Prostate gland (tissue), 2 donors: Measurements from ENCODE around the gene GPRC5A.

ENCODE experiments used
- CTCF ChIP-seq, 4 experiments: fragments of 200-600 bp in 2 of 4; fragments of 450-650 bp in 2 of 4; sonication (generic) in 2 of 4; IDR thresholded peaks; 1 replicate in 3 of 4; 2 replicates in 1 of 4; pipeline ENCODE4 v1.5.1; 2016 to 2019; ENCODE audit warnings: antibody characterized with exemption in 4 of 4, mild to moderate bottlenecking in 2 of 4, moderate library complexity in 2 of 4
- POLR2A ChIP-seq: fragments of 450-650 bp; IDR thresholded peaks from one replicate; pipeline ENCODE4 v1.6.1; 2016; ENCODE audit warnings: antibody characterized with exemption, mild to moderate bottlenecking
- POLR2AphosphoS5 ChIP-seq: sonication (generic); formaldehyde crosslinking; IDR thresholded peaks from one replicate; pipeline ENCODE4 v1.6.1; 2017; ENCODE audit warnings: antibody characterized with exemption

GRCh38 chr12:12933742-12934141 lies 42.4 kb downstream of the GPRC5A start:
- TF ChIP-seq CTCF (IDR thresholded peaks at IDR 0.05) (no peak), POLR2AphosphoS5 (no peak), POLR2A (no peak)
